Choroid plexus epithelial cell (primary cell): Measurements from ENCODE around the gene IPPK.
A peak's percentile ranks its signal among the peaks of the same experiment; 100 is the strongest.

ENCODE experiments used
- DNase-seq: peaks from one replicate; pipeline ENCODE4 v3.0.0-alpha.2; 2010; ENCODE audit warnings: low read depth
- H3K4me3 ChIP-seq: 2 replicates; pipeline ENCODE4 v1.5.1; 2011; ENCODE audit warnings: low read depth, mild to moderate bottlenecking, control low read depth, low read length, moderate library complexity
- TF ChIP-seq, protein P1 (sequence below): conservative IDR thresholded peaks from 2 replicates; pipeline ENCODE4 v1.5.1; 2011; ENCODE audit warnings: low read depth, mild to moderate bottlenecking, control low read depth, inconsistent platforms, low read length, moderate library complexity

Gene IPPK

GRCh38 chr9:92696619-92697018 is 26.7 kb upstream of the IPPK start:
- TF ChIP-seq, protein P1, sequence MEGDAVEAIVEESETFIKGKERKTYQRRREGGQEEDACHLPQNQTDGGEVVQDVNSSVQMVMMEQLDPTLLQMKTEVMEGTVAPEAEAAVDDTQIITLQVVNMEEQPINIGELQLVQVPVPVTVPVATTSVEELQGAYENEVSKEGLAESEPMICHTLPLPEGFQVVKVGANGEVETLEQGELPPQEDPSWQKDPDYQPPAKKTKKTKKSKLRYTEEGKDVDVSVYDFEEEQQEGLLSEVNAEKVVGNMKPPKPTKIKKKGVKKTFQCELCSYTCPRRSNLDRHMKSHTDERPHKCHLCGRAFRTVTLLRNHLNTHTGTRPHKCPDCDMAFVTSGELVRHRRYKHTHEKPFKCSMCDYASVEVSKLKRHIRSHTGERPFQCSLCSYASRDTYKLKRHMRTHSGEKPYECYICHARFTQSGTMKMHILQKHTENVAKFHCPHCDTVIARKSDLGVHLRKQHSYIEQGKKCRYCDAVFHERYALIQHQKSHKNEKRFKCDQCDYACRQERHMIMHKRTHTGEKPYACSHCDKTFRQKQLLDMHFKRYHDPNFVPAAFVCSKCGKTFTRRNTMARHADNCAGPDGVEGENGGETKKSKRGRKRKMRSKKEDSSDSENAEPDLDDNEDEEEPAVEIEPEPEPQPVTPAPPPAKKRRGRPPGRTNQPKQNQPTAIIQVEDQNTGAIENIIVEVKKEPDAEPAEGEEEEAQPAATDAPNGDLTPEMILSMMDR: no peak
- no peak for DNase-seq
- no peak overlapping the region for H3K4me3 ChIP-seq

GRCh38 chr9:92686954-92687353 is 17.0 kb upstream of the IPPK start:
- TF ChIP-seq, protein P1: peak; percentile 41
- peak; percentile 16 for DNase-seq

DNA sequence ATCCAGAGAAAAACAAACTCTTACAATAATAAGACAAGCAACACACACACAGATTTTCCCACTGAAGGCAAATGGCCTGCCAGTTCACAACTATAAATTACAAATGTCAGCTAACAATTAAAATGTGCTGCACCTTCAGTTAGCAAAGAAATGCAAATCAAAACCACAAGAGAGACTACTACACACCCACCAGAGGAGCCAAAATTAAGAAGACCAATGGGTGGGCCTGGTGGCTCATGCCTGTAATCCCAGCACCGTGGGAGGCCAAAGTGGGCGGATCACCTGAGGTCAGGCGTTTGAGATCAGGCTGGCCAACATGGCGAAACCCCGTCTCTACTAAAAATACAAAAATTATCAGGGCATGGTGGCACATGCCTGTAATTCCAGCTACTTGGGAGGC is 15.1 kb upstream of the IPPK start:
- H3K4me3 ChIP-seq: no peak overlapping the region
- no peak for DNase-seq
- TF ChIP-seq, protein P1: no peak

More at GRCh38 chr9:92686954-92687353, 17.0 kb upstream of the IPPK start:
- H3K4me3 ChIP-seq: no peak overlapping the region

DNA sequence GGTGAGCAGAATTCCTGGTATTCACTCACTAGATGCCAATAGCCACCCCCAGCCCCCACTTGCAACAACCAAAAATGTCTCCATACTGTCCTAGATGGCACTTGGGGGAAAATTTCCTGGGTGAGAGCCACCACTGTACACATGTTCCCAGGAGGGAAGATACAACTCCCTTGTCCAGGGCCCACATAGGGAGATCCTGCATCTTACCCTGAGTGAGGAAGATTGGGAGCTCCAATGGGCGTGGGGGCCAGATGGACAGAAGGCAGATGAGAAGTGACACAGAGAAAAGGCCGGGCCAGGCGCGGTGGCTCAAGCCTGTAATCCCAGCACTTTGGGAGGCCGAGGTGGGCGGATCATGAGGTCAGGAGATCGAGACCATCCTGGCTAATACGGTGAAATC is 12.3 kb upstream of the IPPK start:
- no peak overlapping the region for H3K4me3 ChIP-seq
- TF ChIP-seq, protein P1: no peak
- no peak for DNase-seq

GRCh38 chr9:92680166-92681119 is 10.5 kb upstream of the IPPK start:
- DNase-seq: peak; percentile 41
- H3K4me3 ChIP-seq: no peak overlapping the region
- TF ChIP-seq, protein P1: no peak

DNA sequence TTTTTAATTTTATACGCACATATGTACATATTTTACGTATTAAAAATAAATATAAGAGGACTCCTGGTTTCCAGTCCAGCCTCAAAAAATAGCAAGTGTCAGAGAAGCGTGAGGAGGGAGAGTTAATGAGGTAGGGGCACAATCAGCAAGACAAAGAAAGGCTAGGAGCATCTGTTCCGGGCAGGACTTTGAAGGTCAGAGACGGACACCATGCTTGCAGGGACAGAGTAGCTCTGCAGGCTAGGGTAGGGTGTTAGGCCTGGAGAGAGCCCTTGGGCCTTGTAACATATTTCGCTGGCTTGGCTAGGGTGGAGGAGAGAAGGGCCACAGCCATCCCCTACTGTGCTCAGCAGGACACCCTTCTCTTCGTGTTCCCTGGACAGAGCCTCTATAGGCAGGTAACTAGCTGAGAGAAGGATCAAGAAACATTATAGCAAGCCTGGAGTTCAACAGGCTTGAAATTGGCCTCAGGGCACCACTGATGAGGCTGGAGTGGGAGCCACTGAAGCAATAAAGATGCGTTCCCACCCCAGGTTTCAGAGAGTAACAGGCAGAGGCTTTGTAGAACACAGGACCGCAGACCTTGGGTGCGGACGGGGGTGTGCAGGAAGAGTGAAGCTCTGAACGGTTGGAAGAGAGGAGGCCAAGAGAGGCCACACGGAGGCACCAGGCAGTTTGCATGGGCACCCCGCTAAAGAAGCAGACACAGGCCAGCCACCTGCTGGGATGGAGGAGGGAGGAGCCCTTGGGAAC is 9.7 kb upstream of the IPPK start:
- DNase-seq: no peak
- H3K4me3 ChIP-seq: no peak overlapping the region
- TF ChIP-seq, protein P1: no peak
